ENCODE results near the gene IBA57. TPM values are rescaled to one million over a fixed set of nuclear protein-coding genes. Genes with fewer than 3 reads are reported as not detected.
A peak's percentile ranks its signal among the peaks of the same experiment; 100 is the strongest.

The IBA57 gene
- polyA plus RNA-seq (ENCODE audit: insufficient read length in 4 of 4), result 1 to 10 TPM; 4.4 to 6.4 (median 5.2) TPM

DNA sequence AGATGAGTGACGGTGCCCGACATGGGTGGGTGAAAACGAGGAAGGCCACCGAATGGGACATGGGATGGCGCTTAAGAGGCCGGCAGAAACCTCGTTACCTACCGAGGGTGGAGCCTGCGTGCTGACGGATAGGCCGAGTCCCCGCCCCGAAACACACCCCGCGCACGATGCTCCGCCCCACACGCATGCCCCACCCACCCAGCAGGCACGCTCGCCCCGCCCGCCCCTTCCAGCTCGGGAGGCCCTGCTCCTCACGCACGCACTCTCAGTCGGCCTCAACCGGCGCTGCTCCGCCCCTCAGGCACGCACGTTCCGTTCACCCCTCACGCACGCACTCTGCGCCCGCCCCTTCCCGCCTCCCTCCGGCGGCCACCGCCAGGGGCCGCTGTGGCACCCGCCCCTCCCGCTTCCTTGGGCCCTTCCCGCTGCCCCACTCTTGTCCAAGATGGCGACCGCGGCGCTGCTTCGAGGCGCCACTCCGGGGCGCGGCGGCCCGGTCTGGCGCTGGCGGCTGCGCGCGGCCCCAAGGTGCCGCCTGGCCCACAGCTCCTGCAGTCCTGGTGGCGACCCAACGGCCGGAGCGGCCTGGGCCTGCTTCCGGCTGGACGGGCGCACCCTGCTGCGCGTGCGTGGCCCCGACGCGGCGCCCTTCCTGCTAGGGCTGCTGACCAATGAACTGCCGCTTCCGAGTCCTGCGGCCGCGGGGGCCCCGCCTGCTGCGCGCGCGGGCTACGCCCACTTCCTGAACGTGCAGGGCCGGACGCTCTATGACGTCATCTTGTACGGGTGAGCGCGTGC, at the start of gene IBA57:
Gene IBA57 (plus strand): TSS at position 433 of the 798 bp plus-strand sequence. CDS start 13 bp downstream, at position 446.
- peak; percentile 94 to 96 (median 94) for DNase-seq (ENCODE audit: low read depth in 4 of 4, low spot score in 3 of 4)

- no peak for DNase-seq (ENCODE audit: low read depth in 4 of 4, low spot score in 3 of 4)
Observed at GRCh38 chr1:228117335-228117734, 48.3 kb upstream of the IBA57 start.

DNA sequence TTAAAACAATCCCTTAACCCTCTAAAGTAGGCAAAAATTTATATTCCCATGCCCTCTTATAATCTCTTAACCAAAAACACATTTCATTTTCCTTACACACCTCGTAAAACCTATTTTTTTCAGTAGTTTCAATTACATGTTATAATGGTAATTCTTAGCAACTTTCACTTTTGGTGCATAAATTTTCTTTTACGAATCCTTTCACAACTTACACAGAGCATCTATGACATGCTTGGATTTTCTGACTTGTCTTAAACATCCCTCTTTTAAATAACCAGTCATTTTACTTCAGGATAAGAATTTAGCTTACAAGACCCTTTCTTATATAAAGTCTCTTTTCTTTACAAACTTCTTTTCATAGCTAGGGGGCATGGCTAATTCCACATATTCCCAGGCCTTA, 47.6 kb upstream of the IBA57 start:
- no peak for DNase-seq (ENCODE audit: low read depth in 4 of 4, low spot score in 3 of 4)

DNA sequence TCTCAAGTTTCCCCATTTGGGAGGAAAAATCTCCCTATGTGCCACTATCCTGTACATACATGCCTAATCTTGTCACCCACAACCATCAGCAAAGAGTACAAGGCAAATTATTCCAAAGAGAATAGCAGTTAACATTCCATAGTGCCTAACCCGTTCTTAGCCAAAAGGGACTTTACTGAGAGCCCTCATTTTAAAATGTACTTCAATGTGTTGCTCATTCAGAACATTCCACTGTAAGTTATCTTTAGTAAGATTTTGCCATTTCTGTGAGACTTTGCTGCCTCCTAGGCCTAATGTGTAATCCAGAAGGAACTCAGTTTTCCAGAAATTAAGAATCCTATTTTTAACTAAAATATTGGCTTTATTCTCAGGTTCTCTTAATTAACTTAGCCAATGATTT, 45.3 kb upstream of the IBA57 start:
- no peak for DNase-seq (ENCODE audit: low read depth in 4 of 4, low spot score in 3 of 4)

DNA sequence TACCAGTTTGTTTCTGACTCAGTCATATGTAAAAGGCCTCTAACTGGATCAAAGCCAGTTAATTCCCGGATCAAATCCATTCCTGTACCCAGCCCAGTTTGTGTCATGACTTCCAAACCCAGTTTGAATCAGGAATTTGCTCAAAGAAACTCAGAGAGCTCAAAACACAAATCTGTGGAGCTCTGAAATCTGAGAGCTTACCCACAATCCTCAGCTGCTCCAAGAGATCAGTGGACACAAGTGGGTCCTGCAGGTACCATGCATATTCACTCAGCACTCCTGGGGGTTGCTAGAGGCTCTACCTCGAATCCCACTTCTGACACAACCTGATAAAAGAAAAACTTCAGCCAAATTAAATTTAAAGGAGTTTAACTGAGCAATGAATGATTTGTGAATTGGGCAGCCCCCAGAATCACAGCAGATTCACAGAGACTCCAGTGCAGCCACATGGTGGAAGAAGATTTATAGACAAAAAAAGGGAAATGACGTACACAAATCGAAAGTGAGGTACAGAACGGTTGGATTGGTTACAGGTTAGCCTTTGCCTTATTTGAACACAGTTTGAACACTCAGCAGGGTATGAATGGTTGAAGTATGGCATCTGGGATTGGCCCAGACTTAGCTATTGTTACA, 44.6 kb upstream of the IBA57 start:
- no peak for DNase-seq (ENCODE audit: low read depth in 4 of 4, low spot score in 3 of 4)

DNA sequence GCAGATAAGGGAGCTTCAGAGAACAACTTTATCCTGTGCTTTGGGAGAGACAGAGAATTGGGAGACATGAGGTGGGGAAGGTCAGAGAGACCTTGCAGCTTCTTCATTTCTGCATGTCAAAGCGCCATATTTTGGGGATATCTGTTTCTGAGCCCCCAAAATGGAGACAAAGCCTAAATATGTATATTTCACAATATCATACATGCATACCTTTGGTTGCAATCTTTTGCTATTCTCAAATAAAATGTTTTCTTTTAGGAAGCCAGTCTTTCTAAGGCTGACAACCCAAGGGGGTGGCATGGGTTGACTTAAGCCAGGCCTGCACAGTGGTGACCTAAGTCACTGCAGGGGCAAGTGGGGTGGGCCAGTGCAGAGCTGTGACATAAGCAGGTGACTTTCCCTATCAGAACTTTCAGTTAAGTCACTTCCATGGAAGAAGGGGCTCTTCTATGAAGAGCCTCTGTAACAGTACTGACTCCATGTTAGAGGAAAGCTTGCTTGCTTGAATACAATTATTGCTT, 42.6 kb upstream of the IBA57 start:
- no peak for DNase-seq (ENCODE audit: low read depth in 4 of 4, low spot score in 3 of 4)

DNA sequence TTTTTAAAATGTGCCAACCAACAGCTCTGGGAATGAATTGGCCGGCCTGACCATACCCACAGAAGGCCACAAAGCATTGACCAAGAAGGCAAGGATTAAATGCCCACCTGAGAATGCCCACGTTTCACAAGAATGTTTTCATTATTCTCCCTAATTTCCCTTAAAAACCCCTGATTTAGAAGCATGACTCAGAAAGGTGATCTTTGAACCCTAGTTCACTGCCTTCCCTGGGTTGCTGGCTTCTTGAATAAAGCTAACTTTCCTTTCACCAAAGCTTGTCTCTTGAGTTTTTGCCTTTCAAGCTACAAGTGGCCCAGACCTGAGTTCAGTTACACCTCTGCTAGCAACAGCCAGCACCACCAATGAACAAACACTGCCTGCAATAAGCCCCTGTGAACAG, 42.1 kb upstream of the IBA57 start:
- DNase-seq (ENCODE audit: low read depth in 4 of 4, low spot score in 3 of 4), result no peak

- no peak for DNase-seq (ENCODE audit: low read depth in 4 of 4, low spot score in 3 of 4)
Observed at GRCh38 chr1:228125185-228125584, 40.4 kb upstream of the IBA57 start.

DNA sequence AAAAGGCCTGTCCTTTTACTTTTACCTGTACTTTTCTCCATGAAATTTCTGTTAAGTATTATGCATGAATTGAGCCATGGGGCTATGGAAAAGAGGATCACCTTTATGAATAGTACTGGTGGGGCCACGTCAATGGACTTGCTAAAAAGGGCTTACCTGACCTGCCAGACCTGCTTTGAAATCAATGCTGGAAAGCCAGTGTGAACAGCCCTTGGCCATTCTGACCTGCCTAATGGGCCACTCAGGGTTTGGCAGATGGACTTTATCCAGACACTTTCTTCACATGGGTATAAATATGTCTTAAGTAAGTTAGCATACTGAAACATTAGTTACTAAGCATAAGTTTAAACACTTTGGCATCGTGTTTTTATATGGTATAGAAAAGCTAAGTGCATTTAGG, 33.8 kb upstream of the IBA57 start:
- DNase-seq (ENCODE audit: low read depth in 4 of 4, low spot score in 3 of 4), result no peak

DNA sequence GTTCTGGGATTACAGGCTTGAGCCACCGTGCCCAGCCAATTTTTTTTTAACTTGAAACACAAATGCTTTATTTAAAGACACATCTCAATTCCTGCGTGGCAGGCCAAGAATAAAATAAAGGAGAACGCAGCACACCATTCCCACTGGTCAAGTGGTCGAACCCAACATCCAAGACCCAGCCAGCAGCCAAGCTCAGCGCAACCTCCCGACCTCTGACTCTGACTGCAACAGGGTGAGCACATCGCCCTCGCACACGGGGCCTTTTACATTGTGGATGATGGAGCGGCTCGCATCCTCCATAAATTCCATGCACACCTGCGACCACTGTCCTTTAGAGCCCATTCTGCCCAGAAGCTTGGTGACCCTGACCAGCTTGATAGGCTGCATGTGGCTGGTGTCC, 31.0 kb upstream of the IBA57 start:
- no peak for DNase-seq (ENCODE audit: low read depth in 4 of 4, low spot score in 3 of 4)

DNA sequence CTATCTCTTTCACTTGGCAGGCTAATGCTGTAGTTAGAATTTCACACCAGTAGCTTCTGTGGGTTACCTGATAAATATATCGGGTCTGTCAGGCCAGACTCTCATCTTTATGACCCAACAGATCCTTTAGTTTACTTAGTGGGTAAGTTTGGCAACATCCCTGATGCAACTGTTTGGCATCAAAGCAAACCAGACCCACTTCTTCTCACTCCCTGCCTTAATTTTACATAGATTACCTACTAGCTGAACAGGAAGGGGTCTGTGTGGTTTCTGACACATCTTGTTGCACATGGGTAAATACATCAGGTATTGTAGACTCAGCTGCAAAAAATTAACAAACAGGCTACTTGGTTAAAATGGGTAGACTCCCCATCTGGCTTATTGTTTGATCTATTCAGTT, 28.7 kb upstream of the IBA57 start:
- no peak for DNase-seq (ENCODE audit: low read depth in 4 of 4, low spot score in 3 of 4)

- DNase-seq (ENCODE audit: low read depth in 4 of 4, low spot score in 3 of 4), result no peak
Observed at GRCh38 chr1:228139406-228139930, 26.1 kb upstream of the IBA57 start.

- DNase-seq (ENCODE audit: low read depth in 4 of 4, low spot score in 3 of 4), result peak; percentile 94 to 96 (median 94)
Observed at GRCh38 chr1:228139931-228140723, 25.5 kb upstream of the IBA57 start, which contains the start of gene GUK1. Gene GUK1 (plus strand): TSS chr1:228140279. CDS start chr1:228140303, 24 bp downstream.

DNA sequence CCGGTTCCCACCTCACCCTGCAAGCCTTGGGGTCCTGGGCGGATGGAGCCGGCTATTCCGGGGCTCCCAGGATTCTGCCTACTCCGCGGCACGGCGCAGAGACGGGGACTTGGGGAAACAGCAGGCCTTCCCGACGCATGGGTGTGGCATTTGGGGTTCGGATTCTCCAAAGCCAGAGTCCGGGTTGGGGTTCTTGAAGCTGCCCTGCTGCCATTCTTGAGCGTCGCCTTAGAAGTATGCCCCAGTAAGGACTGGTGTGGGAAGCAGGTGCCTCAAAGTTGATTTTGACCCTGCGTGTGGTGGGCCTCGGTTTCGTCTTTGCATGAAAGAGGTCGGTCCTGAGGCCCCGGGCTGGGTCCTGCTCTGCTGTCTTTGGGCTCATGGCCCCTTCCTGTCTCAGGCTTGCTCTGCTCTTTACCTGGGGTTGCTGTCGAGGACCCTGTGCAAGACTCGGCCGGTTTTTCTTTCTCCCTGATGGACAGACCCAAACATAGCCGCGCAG, 24.8 kb upstream of the IBA57 start:
- DNase-seq (ENCODE audit: low read depth in 4 of 4, low spot score in 3 of 4), result no peak

DNA sequence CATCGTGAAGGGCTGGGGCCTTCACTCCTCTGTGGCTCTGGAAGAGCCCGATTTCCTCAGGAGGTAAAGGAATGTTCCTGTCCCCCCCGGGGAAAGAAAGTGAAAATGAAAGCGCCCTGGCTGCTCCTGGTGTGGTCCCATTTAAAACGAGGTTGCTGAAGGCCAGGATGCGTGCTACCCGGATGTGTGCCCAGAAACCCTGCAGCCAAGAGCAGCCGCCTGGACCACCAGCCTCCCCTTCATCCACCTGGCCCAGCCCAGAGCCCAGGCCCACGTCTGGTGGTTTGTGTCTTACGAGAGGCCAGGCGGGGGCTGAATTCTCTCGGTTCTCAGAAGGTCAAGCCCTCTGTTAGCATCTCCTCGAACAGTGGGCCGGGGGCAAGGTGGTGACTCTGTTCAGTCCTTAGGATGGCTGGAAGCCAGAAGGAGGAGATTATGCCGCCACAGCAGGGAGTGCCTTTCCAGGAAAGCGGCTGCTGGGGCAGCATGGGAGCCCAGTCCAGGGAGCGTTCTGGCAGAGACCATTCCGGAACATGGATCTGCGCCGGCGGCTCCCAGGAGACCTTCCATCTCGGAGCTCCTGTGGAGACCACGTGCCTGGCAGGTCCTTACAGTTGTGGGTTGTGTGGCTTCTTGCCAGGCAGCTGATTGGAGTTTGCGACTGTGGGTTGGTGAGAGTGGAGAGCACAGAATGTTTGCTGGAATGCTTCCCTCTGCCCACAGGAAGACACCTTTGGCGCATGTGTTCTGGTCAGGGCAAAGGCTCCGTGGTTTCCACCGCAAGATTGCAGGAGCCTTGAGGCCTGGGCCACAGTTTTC, 24.2 kb upstream of the IBA57 start:
- no peak for DNase-seq (ENCODE audit: low read depth in 4 of 4, low spot score in 3 of 4)

DNA sequence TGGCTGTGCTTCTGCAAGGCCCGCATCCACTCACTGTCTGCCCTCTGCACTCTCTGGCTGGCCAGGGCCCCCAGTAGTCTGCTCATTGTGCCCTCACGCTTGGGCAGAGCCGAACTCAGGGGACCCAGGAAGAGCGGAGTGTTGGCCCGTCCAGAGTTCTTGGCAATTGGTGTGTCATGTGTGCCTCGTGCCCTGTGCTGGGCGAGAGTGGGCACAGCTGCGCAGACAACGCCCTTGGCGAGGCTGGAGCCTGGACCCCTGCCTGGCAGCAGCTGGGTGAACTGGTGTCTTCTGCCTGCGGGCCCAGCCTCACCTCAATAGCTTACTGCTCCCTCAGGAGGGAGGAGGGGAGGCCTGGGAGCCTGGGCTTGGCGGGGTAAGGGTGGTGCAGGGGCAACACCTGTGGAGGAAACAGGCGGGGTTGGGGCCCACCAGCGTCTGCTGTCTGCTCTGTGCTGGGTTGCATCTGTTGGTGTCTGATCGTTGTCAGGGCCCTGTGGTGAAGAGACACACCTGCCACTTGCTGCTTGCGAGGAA, 23.4 kb upstream of the IBA57 start:
- DNase-seq (ENCODE audit: low read depth in 4 of 4, low spot score in 3 of 4), result no peak

DNA sequence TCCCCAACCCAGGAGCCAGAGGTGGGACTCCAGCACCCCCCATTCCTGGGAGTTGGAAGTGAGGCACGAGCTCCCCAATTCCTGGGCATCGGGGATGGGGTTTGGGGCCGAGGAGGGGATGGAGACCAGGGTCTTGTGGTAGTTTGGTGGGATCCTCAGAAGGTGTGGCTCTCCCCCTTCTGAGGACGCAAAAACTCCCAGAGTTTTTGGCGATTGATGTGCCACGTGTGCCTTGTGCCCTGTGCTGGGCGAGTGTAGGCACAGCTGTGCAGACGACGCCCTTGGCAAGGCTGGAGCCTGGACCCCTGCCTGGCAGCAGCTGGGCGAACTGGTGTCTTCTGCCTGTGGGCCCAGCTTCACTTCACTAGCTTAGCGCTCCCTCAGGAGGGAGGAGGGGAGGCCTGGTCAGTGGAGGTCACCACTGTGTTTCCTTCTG, 22.9 kb upstream of the IBA57 start:
- DNase-seq (ENCODE audit: low read depth in 4 of 4, low spot score in 3 of 4), result no peak

GRCh38 chr1:228143480-228144192, 22.0 kb upstream of the IBA57 start:
- no peak for DNase-seq (ENCODE audit: low read depth in 4 of 4, low spot score in 3 of 4)

All from right renal pelvis (tissue), 4 donors.